HCT116 (cell line): Measurements from ENCODE around the gene AKAP13.

Experiments
- CEBPB ChIP-seq: IDR thresholded peaks from 2 replicates; pipeline ENCODE4 v1.6.1; 2012; ENCODE audit warnings: low read depth
- EZH2 ChIP-seq: fragments of 200-600 bp; sonication (generic); IDR thresholded peaks from 2 replicates; pipeline ENCODE4 v1.6.1; 2017; ENCODE audit warnings: antibody characterized with exemption, mixed run types
- FOSL1 ChIP-seq: IDR thresholded peaks from 2 replicates; pipeline ENCODE4 v1.6.1; 2012; ENCODE audit warnings: low read depth
- POLR2A ChIP-seq: IDR thresholded peaks from 2 replicates; pipeline ENCODE4 v1.7.0; 2011; ENCODE audit warnings: borderline replicate concordance; ENCODE audit not compliant: insufficient read depth, insufficient read length; ENCODE audit errors: extremely low read depth
- POLR2AphosphoS5 ChIP-seq: IDR thresholded peaks from 2 replicates; pipeline ENCODE4 v1.6.1; 2011; ENCODE audit warnings: mild to moderate bottlenecking, low read depth, low read length, moderate library complexity
- SIN3A ChIP-seq: IDR thresholded peaks from 2 replicates; pipeline ENCODE4 v1.6.1; 2012; ENCODE audit warnings: low read depth
- SP1 ChIP-seq: IDR thresholded peaks from 2 replicates; pipeline ENCODE4 v1.6.1; 2012; ENCODE audit warnings: low read depth
- SRF ChIP-seq: IDR thresholded peaks from 2 replicates; pipeline ENCODE4 v1.6.1; 2012; ENCODE audit warnings: low read depth
- TCF7L2 ChIP-seq: IDR thresholded peaks from 2 replicates; pipeline ENCODE4 v1.7.0; 2011; ENCODE audit warnings: borderline replicate concordance, inconsistent platforms; ENCODE audit not compliant: insufficient read depth, insufficient read length; ENCODE audit errors: extremely low read depth
- YY1 ChIP-seq: IDR thresholded peaks from 2 replicates; pipeline ENCODE4 v1.6.1; 2011; ENCODE audit warnings: low read length, low read depth, moderate library complexity, mild to moderate bottlenecking; ENCODE audit not compliant: insufficient replicate concordance; ENCODE audit errors: extremely low read depth
- ZNF274 ChIP-seq: fragments of 200-500 bp; sonication (Bioruptor generic); IDR thresholded peaks from 2 replicates; pipeline ENCODE4 v1.6.1; 2014; ENCODE audit warnings: mild to moderate bottlenecking, low read depth, low read length, inconsistent platforms
- TF ChIP-seq, protein P1 (sequence below), 3 experiments: fragments of 200-600 bp in 1 of 3; sonication (generic) in 1 of 3; IDR thresholded peaks in 2 of 3; conservative IDR thresholded peaks in 1 of 3; 2 replicates each; pipeline ENCODE4 v1.5.1; 2012 to 2017; ENCODE audit warnings: low read depth in 2 of 3, low read length in 2 of 3, antibody characterized with exemption in 1 of 3, borderline replicate concordance in 1 of 3, control low read depth in 1 of 3, mild to moderate bottlenecking in 1 of 3, mixed read lengths in 1 of 3, mixed run types in 1 of 3, moderate library complexity in 1 of 3; ENCODE audit not compliant: insufficient read depth in 1 of 3
- TF ChIP-seq, protein P2 (sequence below): IDR thresholded peaks from 2 replicates; pipeline ENCODE4 v1.6.1; 2012
- TF ChIP-seq, protein P3 (sequence below): IDR thresholded peaks from 2 replicates; pipeline ENCODE4 v1.6.1; 2012; ENCODE audit warnings: low read depth

DNA sequence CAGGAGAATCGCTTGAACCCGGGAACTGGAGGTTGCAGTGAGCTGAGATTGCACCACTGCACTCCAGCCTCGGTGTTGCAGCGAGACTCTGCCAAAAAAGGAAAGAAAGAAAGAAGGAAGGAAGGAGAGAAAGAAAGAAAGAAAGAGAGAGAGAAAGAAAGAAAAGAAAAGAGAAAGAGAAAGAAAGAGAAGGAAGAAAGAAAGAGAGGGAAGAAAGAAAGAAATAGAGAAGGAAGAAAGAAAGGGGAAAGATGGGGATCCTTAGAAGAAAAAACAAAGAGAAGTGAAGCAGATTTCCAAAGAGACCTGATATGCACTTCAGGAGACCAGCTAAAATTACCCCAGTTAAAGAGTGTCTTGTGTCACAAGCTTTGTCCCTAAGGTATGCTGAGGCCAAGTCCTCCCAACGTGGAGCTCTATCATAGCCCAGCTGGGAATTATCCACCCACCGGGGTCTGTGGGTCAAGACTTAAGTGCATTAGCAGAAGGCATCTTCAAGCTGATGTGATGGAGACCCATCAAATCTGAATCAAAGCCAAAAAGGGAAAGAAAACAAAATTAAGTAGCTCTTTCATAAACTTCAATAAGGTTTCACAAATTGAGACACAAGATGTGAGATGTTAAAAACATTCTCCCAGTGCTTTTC, 17.8 kb upstream of the AKAP13 start:
- TF ChIP-seq SIN3A: no peak
- TF ChIP-seq, protein P1, sequence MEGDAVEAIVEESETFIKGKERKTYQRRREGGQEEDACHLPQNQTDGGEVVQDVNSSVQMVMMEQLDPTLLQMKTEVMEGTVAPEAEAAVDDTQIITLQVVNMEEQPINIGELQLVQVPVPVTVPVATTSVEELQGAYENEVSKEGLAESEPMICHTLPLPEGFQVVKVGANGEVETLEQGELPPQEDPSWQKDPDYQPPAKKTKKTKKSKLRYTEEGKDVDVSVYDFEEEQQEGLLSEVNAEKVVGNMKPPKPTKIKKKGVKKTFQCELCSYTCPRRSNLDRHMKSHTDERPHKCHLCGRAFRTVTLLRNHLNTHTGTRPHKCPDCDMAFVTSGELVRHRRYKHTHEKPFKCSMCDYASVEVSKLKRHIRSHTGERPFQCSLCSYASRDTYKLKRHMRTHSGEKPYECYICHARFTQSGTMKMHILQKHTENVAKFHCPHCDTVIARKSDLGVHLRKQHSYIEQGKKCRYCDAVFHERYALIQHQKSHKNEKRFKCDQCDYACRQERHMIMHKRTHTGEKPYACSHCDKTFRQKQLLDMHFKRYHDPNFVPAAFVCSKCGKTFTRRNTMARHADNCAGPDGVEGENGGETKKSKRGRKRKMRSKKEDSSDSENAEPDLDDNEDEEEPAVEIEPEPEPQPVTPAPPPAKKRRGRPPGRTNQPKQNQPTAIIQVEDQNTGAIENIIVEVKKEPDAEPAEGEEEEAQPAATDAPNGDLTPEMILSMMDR (IDR thresholded peaks at IDR 0.05 in 2 of 3, conservative IDR thresholded peaks at IDR 0.05 in 1 of 3; ENCODE audit: borderline replicate concordance in 1 of 3, insufficient read depth in 1 of 3, low read depth in 2 of 3, low read length in 2 of 3): no peak
- TF ChIP-seq, protein P2, sequence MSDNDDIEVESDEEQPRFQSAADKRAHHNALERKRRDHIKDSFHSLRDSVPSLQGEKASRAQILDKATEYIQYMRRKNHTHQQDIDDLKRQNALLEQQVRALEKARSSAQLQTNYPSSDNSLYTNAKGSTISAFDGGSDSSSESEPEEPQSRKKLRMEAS: no peak
- TF ChIP-seq FOSL1: no peak
- TF ChIP-seq POLR2A: no peak
- TF ChIP-seq SRF: no peak
- TF ChIP-seq EZH2: no peak
- TF ChIP-seq YY1: no peak
- TF ChIP-seq SP1: no peak
- TF ChIP-seq ZNF274: no peak
- no peak for TF ChIP-seq CEBPB
- no peak for TF ChIP-seq TCF7L2
- no peak for TF ChIP-seq POLR2AphosphoS5
- TF ChIP-seq, protein P3, sequence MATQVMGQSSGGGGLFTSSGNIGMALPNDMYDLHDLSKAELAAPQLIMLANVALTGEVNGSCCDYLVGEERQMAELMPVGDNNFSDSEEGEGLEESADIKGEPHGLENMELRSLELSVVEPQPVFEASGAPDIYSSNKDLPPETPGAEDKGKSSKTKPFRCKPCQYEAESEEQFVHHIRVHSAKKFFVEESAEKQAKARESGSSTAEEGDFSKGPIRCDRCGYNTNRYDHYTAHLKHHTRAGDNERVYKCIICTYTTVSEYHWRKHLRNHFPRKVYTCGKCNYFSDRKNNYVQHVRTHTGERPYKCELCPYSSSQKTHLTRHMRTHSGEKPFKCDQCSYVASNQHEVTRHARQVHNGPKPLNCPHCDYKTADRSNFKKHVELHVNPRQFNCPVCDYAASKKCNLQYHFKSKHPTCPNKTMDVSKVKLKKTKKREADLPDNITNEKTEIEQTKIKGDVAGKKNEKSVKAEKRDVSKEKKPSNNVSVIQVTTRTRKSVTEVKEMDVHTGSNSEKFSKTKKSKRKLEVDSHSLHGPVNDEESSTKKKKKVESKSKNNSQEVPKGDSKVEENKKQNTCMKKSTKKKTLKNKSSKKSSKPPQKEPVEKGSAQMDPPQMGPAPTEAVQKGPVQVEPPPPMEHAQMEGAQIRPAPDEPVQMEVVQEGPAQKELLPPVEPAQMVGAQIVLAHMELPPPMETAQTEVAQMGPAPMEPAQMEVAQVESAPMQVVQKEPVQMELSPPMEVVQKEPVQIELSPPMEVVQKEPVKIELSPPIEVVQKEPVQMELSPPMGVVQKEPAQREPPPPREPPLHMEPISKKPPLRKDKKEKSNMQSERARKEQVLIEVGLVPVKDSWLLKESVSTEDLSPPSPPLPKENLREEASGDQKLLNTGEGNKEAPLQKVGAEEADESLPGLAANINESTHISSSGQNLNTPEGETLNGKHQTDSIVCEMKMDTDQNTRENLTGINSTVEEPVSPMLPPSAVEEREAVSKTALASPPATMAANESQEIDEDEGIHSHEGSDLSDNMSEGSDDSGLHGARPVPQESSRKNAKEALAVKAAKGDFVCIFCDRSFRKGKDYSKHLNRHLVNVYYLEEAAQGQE: no peak
